CD4-positive, CD25-positive, alpha-beta regulatory T cell (primary cell): ENCODE data around the gene CST4. TPM values are rescaled to one million over a fixed set of nuclear protein-coding genes. Genes with fewer than 3 reads are reported as not detected.
A peak's percentile ranks its signal among the peaks of the same experiment; 100 is the strongest.
"Not testable (repeated sequence)": the region's sequence is repeated elsewhere in the genome, so short reads cannot be mapped to it uniquely, and the experiment has no call there.

Experiments
- ATAC-seq, 2 donors: fragments of 150-1000 bp; cut with Tn5 transposase; one replicate each; pipeline ENCODE4 v1.10.0; 2021; ENCODE audit warnings: low read depth in 2 of 2, moderate number of reproducible peaks in 2 of 2, moderate library complexity in 1 of 2
- DNase-seq, 3 donors: peaks; one replicate each; pipeline versions ENCODE4 v3.0.0 to v3.0.0-alpha.2; 2012 to 2022; ENCODE audit warnings: mixed read lengths in 1 of 3
- H3K27ac ChIP-seq: one replicate; pipeline ENCODE4 v1.7.0; 2013; ENCODE audit warnings: mild to moderate bottlenecking, low read length; ENCODE audit not compliant: insufficient read depth, poor library complexity, severe bottlenecking
- H3K27me3 ChIP-seq: one replicate; pipeline ENCODE4 v1.7.0; 2013; ENCODE audit warnings: low read length; ENCODE audit not compliant: control insufficient read depth, insufficient read depth
- H3K36me3 ChIP-seq: one replicate; pipeline ENCODE4 v1.7.0; 2013; ENCODE audit warnings: mild to moderate bottlenecking, low read length, moderate library complexity; ENCODE audit not compliant: control insufficient read depth, insufficient read depth
- H3K4me1 ChIP-seq: 2 replicates; pipeline ENCODE4 v1.7.0; 2013; ENCODE audit warnings: mild to moderate bottlenecking, low read length; ENCODE audit not compliant: insufficient read depth, control insufficient read depth, poor library complexity, severe bottlenecking
- H3K4me3 ChIP-seq: one replicate; pipeline ENCODE4 v1.7.0; 2013; ENCODE audit warnings: low read depth, mild to moderate bottlenecking, low read length, moderate library complexity
- H3K9me3 ChIP-seq, 2 experiments: 1 replicate in 1 of 2; 2 replicates in 1 of 2; pipeline ENCODE4 v1.7.0; 2013; ENCODE audit warnings: low read length in 2 of 2, mild to moderate bottlenecking in 1 of 2, moderate library complexity in 1 of 2; ENCODE audit not compliant: control insufficient read depth in 2 of 2
- H3K27ac Mint-ChIP-seq, 3 donors: one replicate each; pipeline ENCODE4 v1.8.0; 2020 to 2022; ENCODE audit warnings: mild to moderate bottlenecking in 3 of 3, mixed read lengths in 3 of 3, moderate library complexity in 2 of 3
- H3K27me3 Mint-ChIP-seq: one replicate; pipeline ENCODE4 v1.8.0; 2022; ENCODE audit warnings: mild to moderate bottlenecking, mixed read lengths
- H3K36me3 Mint-ChIP-seq: one replicate; pipeline ENCODE4 v1.8.0; 2020; ENCODE audit warnings: mixed read lengths
- H3K4me1 Mint-ChIP-seq, 4 donors: one replicate each; pipeline ENCODE4 v1.8.0; 2020 to 2022; ENCODE audit warnings: mixed read lengths in 4 of 4, mild to moderate bottlenecking in 1 of 4
- H3K4me3 Mint-ChIP-seq, 4 donors: one replicate each; pipeline ENCODE4 v1.8.0; 2020 to 2022; ENCODE audit warnings: mild to moderate bottlenecking in 4 of 4, mixed read lengths in 4 of 4, moderate library complexity in 3 of 4
- H3K9me3 Mint-ChIP-seq, 7 donors: one replicate each; pipeline ENCODE4 v1.8.0; 2020 to 2022; ENCODE audit warnings: mixed read lengths in 7 of 7, mild to moderate bottlenecking in 3 of 7, moderate library complexity in 2 of 7
- polyA plus RNA-seq, 4 donors: library from polyadenylated mRNA; unstranded; fragments of 300-500 nt; fragmentation: Illumina TruSeq; gene quantifications; one replicate each; pipeline ENCODE4 v1.2.3, GENCODE V29; 2021
- total RNA-seq: library from RNA; stranded (reverse); gene quantifications from one replicate; pipeline ENCODE4 v1.2.3, GENCODE V29; 2022

The CST4 gene
- total and polyA plus RNA-seq, 5 donors from 2014 or later: not detected

DNA sequence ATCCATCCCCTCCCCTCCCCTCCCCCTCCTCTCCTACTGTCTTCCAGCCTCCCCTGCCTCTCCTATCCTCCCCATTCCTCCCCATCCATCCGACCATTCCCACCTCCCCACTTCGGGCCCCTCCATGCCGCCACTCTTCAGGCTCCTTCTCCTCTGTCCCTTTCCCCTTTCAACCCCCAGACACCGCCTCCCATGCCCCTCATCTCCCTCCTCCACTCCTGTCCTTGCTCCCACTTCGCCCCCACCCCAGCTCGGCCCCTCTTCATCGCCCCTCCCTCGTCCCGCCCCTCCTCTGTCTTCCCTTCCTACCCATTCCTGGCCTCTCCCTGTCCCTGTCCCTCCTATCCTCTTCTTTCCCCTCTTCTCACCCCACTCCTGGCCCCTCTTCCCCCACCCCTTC lies 50.5 kb downstream of the CST4 start:
- Histone ChIP-seq H3K36me3 (no peaks in the 10 kb centered on the region), H3K4me3 (no peak overlapping the region), H3K4me1 (no peaks in the 10 kb centered on the region), H3K27ac (no peak overlapping the region), H3K9me3 (no peaks in the 10 kb centered on the region), H3K27me3 (no peaks in the 10 kb centered on the region)
- Mint-ChIP-seq H3K27me3 (peaks cover 18% of the 10 kb centered on the region), H3K4me3 (no peak overlapping the region), H3K4me1 (peaks cover 0 to 5% (median 2%) of the 10 kb centered on the region in 4 donors), H3K9me3 (no peaks in the 10 kb centered on the region), H3K27ac (no peak overlapping the region), H3K36me3 (no peaks in the 10 kb centered on the region)
- ATAC-seq: no peak
- no peak for DNase-seq

GRCh38 chr20:23637282-23638221 lies 51.3 kb downstream of the CST4 start, which contains the start of gene CST3:
Gene CST3 (minus strand): TSS chr20:23637955. CDS start chr20:23637862, 93 bp downstream.
- H3K9me3 Mint-ChIP-seq: no peaks in the 10 kb centered on the region
- ATAC-seq (peak in 1 of 2 donors; percentile 6), DNase-seq (peak in 1 of 3 donors; percentile 5)
- peaks cover 0 to 5% (median 2%) of the 10 kb centered on the region in 4 donors for H3K4me1 Mint-ChIP-seq
- Histone ChIP-seq H3K27me3 (no peaks in the 10 kb centered on the region), H3K27ac (no peak within 1 kb of the TSS), H3K36me3 (no peaks in the 10 kb centered on the region), H3K4me1 (no peaks in the 10 kb centered on the region), H3K9me3 (no peaks in the 10 kb centered on the region), H3K4me3 (no peak within 1 kb of the TSS)
- peaks cover 18% of the 10 kb centered on the region for H3K27me3 Mint-ChIP-seq
- no peaks in the 10 kb centered on the region for H3K36me3 Mint-ChIP-seq
- no peak within 1 kb of the TSS for H3K4me3 Mint-ChIP-seq
- H3K27ac Mint-ChIP-seq: no peak within 1 kb of the TSS

GRCh38 chr20:23636908-23637281 lies 51.9 kb downstream of the CST4 start:
- H3K4me3 ChIP-seq: no peak overlapping the region
- no peaks in the 10 kb centered on the region for H3K36me3 Mint-ChIP-seq
- H3K27me3 ChIP-seq: no peaks in the 10 kb centered on the region
- no peaks in the 10 kb centered on the region for H3K36me3 ChIP-seq
- peaks cover 0 to 5% (median 2%) of the 10 kb centered on the region in 4 donors for H3K4me1 Mint-ChIP-seq
- no peak overlapping the region for H3K4me3 Mint-ChIP-seq
- peaks cover 18% of the 10 kb centered on the region for H3K27me3 Mint-ChIP-seq
- DNase-seq: no peak
- H3K9me3 Mint-ChIP-seq: no peaks in the 10 kb centered on the region
- no peak overlapping the region for H3K27ac Mint-ChIP-seq
- no peaks in the 10 kb centered on the region for H3K9me3 ChIP-seq
- no peaks in the 10 kb centered on the region for H3K4me1 ChIP-seq
- ATAC-seq: no peak
- H3K27ac ChIP-seq: no peak overlapping the region

DNA sequence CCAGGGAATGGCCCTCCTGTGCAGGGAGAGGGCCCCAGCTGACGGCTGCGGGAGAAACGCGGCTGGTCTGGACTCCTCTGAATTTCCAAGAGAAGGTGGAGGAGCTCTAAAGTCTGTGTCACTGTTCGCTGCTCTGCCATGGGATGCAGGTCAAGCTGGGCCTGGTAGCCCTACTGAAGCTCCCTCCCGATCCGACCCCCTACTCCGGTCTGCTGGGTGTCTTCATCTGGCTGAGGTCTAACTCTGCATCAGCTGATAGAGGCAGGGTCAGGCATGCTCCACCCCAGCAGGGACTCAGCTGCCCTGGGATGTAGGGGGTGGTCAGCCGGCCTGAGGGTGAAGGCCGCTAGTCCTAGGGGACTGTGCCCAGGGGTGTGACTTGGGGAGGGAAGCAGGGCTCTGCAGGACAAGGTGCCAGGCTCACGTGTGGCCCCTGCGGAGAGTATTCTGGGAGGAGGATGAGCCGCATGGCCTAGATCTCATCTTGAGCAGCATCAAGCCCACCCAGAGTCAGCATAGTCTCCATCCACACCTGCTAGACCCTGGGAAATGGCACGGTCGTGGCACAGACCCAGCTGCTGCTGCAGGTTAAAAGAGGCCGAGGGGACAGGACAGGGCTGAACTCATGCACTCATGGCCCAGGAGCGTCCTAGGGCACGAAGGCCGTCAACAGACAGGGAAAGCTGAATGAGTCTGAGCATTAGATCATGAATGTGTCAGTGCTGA lies 52.5 kb downstream of the CST4 start:
- Mint-ChIP-seq H3K36me3 (no peaks in the 10 kb centered on the region), H3K27ac (no peak overlapping the region), H3K4me3 (no peak overlapping the region), H3K9me3 (no peaks in the 10 kb centered on the region), H3K27me3 (peaks cover 18% of the 10 kb centered on the region), H3K4me1 (peaks cover 0 to 5% (median 2%) of the 10 kb centered on the region in 4 donors)
- no peaks in the 10 kb centered on the region for H3K36me3 ChIP-seq
- H3K4me1 ChIP-seq: no peaks in the 10 kb centered on the region
- no peak for ATAC-seq
- H3K27me3 ChIP-seq: no peaks in the 10 kb centered on the region
- DNase-seq: no peak
- H3K9me3 ChIP-seq: no peaks in the 10 kb centered on the region
- no peak overlapping the region for H3K27ac ChIP-seq
- no peak overlapping the region for H3K4me3 ChIP-seq

DNA sequence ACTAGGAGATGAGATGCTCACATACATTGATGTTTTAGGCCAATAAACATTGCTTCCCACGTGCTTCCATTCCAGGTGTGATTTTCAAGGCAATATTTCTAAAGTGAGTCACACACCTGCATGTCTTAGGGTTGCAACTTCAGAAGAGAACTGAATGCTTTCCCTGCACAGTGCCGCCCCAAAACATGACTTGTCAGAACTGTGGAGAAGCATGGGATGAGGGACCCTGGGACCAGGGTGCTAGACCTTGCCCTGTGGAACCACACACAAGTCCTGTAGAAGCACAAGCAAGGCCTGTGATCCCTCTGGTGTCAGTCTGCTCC lies 53.1 kb downstream of the CST4 start:
- not testable (repeated sequence) for H3K27ac ChIP-seq, H3K36me3 Mint-ChIP-seq, H3K4me1 ChIP-seq, DNase-seq, H3K4me3 ChIP-seq, H3K27ac Mint-ChIP-seq, H3K27me3 ChIP-seq, H3K36me3 ChIP-seq, H3K9me3 ChIP-seq, H3K4me3 Mint-ChIP-seq, ATAC-seq, H3K4me1 Mint-ChIP-seq, H3K9me3 Mint-ChIP-seq
- H3K27me3 Mint-ChIP-seq: peaks cover 18% of the 10 kb centered on the region

Other genes with a start within 250 kb of the CST4 start
- not detected for gene CSTL1, start 249.4 kb downstream of the CST4 start, total RNA-seq
- gene CSTL1, start 249.4 kb downstream of the CST4 start, polyA plus RNA-seq: not detected
- gene CST11, start 236.2 kb downstream of the CST4 start, total RNA-seq: not detected
- gene CST11, start 236.2 kb downstream of the CST4 start, polyA plus RNA-seq: not detected
- gene CST8, start 197.9 kb downstream of the CST4 start, total RNA-seq: not detected
- not detected for gene CST8, start 197.9 kb downstream of the CST4 start, polyA plus RNA-seq
- gene CST9L, start 120.6 kb downstream of the CST4 start, total RNA-seq: not detected
- gene CST9L, start 120.6 kb downstream of the CST4 start, polyA plus RNA-seq: not detected
- gene CST9, start 83.1 kb downstream of the CST4 start, total RNA-seq: not detected
- gene CST9, start 83.1 kb downstream of the CST4 start, polyA plus RNA-seq: not detected
- 2.5 TPM for gene CST3, start 51.1 kb downstream of the CST4 start, total RNA-seq
- gene CST3, start 51.1 kb downstream of the CST4 start, polyA plus RNA-seq: 1 to 10 TPM in 3 of 4 donors, under 1 TPM in 1; 0.73 to 2.7 (median 1.6) TPM
- gene CST1, start 61.9 kb upstream of the CST4 start, total RNA-seq: not detected
- not detected for gene CST1, start 61.9 kb upstream of the CST4 start, polyA plus RNA-seq
- gene CST2, start 137.7 kb upstream of the CST4 start, total RNA-seq: not detected
- not detected for gene CST2, start 137.7 kb upstream of the CST4 start, polyA plus RNA-seq
- gene CST5, start 190.7 kb upstream of the CST4 start, total RNA-seq: not detected
- gene CST5, start 190.7 kb upstream of the CST4 start, polyA plus RNA-seq: not detected